ENCODE results near the gene OTOGL.
"Not testable (repeated sequence)": the region's sequence is repeated elsewhere in the genome, so short reads cannot be mapped to it uniquely, and the experiment has no call there.

The OTOGL gene

GRCh38 chr12:80121661-80122060 lies 22.3 kb downstream of the OTOGL start:
- no peak for DNase-seq

- no peak for DNase-seq
Measured at GRCh38 chr12:80129895-80130530, 30.7 kb downstream of the OTOGL start.

GRCh38 chr12:80135624-80136023 lies 36.3 kb downstream of the OTOGL start:
- no peak for DNase-seq

- DNase-seq, result no peak
Measured at GRCh38 chr12:80140005-80140404, 40.7 kb downstream of the OTOGL start.

- no peak for DNase-seq
Measured at GRCh38 chr12:80142640-80143039, 43.3 kb downstream of the OTOGL start.

GRCh38 chr12:80143537-80143936 lies 44.2 kb downstream of the OTOGL start:
- no peak for DNase-seq

GRCh38 chr12:80149547-80150313 lies 50.4 kb downstream of the OTOGL start:
- DNase-seq, result not testable (repeated sequence)

- no peak for DNase-seq
Measured at GRCh38 chr12:80151131-80151530, 51.8 kb downstream of the OTOGL start.

- no peak for DNase-seq
Measured at GRCh38 chr12:80154261-80154660, 54.9 kb downstream of the OTOGL start.

- no peak for DNase-seq
Measured at GRCh38 chr12:80156306-80156705, 57.0 kb downstream of the OTOGL start.

GRCh38 chr12:80157645-80158044 lies 58.3 kb downstream of the OTOGL start:
- DNase-seq, result no peak

- no peak for DNase-seq
Measured at GRCh38 chr12:80161612-80162011, 62.3 kb downstream of the OTOGL start.

- DNase-seq, result no peak
Measured at GRCh38 chr12:80162177-80162576, 62.8 kb downstream of the OTOGL start.

GRCh38 chr12:80165746-80166145 lies 66.4 kb downstream of the OTOGL start:
- DNase-seq, result no peak

GRCh38 chr12:80166751-80167150 lies 67.4 kb downstream of the OTOGL start:
- no peak for DNase-seq

GRCh38 chr12:80168936-80169335 lies 69.6 kb downstream of the OTOGL start:
- no peak for DNase-seq

- no peak for DNase-seq
Measured at GRCh38 chr12:80170915-80171314, 71.6 kb downstream of the OTOGL start.

GRCh38 chr12:80173083-80173864 lies 73.9 kb downstream of the OTOGL start:
- no peak for DNase-seq

GRCh38 chr12:80175307-80175930 lies 76.1 kb downstream of the OTOGL start:
- no peak for DNase-seq

- DNase-seq, result no peak
Measured at GRCh38 chr12:80176706-80177105, 77.4 kb downstream of the OTOGL start.

GRCh38 chr12:80178846-80179245 lies 79.5 kb downstream of the OTOGL start:
- DNase-seq, result no peak

- no peak for DNase-seq
Measured at GRCh38 chr12:80183939-80184338, 84.6 kb downstream of the OTOGL start.

GRCh38 chr12:80184926-80185325 lies 85.6 kb downstream of the OTOGL start:
- DNase-seq, result no peak

All from cerebellar nuclear complex (tissue), 1 donor.